ENCODE results near the gene ZNF619. TPM values are rescaled to one million over a fixed set of nuclear protein-coding genes. Genes with fewer than 3 reads are reported as not detected.

Gene ZNF619
- total RNA-seq, 2 donors from 2014 or later = 1.7 to 3.3 TPM

DNA sequence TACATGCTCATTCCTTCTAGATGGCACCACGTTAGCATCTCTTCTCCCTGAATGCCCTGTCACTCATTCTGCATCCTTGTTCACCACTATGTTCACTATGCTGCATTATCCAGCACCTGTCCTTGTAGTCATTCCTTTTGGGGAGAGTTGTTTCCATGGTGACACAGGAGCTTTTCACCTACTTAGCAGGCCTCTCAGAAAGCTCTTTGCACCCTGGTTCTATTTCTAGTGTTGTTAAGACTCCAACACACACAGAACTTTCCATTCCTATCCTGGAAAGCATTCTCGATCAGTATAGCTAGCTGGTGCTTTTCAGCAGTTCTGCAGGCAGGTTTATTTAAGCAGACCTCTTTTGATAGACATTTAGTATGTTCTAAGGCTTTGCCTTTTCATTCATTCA is 26.5 kb upstream of the ZNF619 start:
- Histone ChIP-seq H3K36me3 (no peaks in the 10 kb centered on the region), H3K27me3 (no peaks in the 10 kb centered on the region), H3K27ac (no peak overlapping the region), H3K9me3 (no peaks in the 10 kb centered on the region), H3K4me3 (no peak overlapping the region), H3K4me1 (peaks cover 0 to 28% of the 10 kb centered on the region in 2 donors)
- no peak for DNase-seq (ENCODE audit: low spot score)
- TF ChIP-seq, protein P1, sequence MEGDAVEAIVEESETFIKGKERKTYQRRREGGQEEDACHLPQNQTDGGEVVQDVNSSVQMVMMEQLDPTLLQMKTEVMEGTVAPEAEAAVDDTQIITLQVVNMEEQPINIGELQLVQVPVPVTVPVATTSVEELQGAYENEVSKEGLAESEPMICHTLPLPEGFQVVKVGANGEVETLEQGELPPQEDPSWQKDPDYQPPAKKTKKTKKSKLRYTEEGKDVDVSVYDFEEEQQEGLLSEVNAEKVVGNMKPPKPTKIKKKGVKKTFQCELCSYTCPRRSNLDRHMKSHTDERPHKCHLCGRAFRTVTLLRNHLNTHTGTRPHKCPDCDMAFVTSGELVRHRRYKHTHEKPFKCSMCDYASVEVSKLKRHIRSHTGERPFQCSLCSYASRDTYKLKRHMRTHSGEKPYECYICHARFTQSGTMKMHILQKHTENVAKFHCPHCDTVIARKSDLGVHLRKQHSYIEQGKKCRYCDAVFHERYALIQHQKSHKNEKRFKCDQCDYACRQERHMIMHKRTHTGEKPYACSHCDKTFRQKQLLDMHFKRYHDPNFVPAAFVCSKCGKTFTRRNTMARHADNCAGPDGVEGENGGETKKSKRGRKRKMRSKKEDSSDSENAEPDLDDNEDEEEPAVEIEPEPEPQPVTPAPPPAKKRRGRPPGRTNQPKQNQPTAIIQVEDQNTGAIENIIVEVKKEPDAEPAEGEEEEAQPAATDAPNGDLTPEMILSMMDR (IDR thresholded peaks at IDR 0.05) = no peak

DNA sequence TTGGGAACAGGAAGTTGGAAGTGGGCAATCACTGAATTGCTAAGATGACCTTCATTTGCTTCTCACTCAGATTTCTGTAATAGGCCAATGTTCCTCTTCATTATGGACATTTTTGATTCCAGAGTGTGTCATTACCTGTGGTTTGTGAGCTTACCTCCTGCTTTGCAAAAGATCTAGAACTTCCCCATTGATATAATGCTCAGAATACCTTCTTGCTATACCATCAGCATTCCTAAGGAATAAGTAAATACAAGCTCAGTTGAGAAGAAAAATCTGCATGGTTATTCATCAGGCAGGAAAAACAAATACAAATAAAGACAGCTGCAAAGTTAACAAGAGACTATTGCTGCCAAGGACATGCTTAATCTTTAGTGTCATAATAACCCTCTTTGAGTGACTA is 25.4 kb upstream of the ZNF619 start:
- no peak overlapping the region for H3K27ac ChIP-seq

GRCh38 chr3:40452057-40452456 is 24.9 kb upstream of the ZNF619 start:
- Histone ChIP-seq H3K36me3 (no peaks in the 10 kb centered on the region), H3K4me3 (no peak overlapping the region), H3K4me1 (peaks cover 0 to 35% of the 10 kb centered on the region in 2 donors), H3K27ac (peak overlapping the region; percentile 96 to 98), H3K9me3 (no peaks in the 10 kb centered on the region), H3K27me3 (no peaks in the 10 kb centered on the region)
- TF ChIP-seq, protein P1 (IDR thresholded peaks at IDR 0.05) = no peak
- DNase-seq (ENCODE audit: low spot score) = no peak

More for the DNA sequence above, 25.4 kb upstream of the ZNF619 start:
- no peak for DNase-seq (ENCODE audit: low spot score)
- H3K4me3 ChIP-seq = no peak overlapping the region
- TF ChIP-seq, protein P1 (IDR thresholded peaks at IDR 0.05) = no peak
- no peaks in the 10 kb centered on the region for H3K27me3 ChIP-seq
- no peaks in the 10 kb centered on the region for H3K9me3 ChIP-seq
- H3K36me3 ChIP-seq = no peaks in the 10 kb centered on the region
- H3K4me1 ChIP-seq = peaks cover 0 to 34% of the 10 kb centered on the region in 2 donors

- no peaks in the 10 kb centered on the region for H3K36me3 ChIP-seq
- H3K4me1 ChIP-seq = peaks cover 0 to 35% of the 10 kb centered on the region in 2 donors
- peak overlapping the region; percentile 96 to 98 for H3K27ac ChIP-seq
- H3K9me3 ChIP-seq = no peaks in the 10 kb centered on the region
- no peaks in the 10 kb centered on the region for H3K27me3 ChIP-seq
- H3K4me3 ChIP-seq = peak overlapping the region; percentile 66 to 75
- TF ChIP-seq, protein P1 (IDR thresholded peaks at IDR 0.05) = no peak
- DNase-seq (ENCODE audit: low spot score) = no peak
These were observed 24.4 kb upstream of the ZNF619 start for GRCh38 chr3:40452562-40452875.

GRCh38 chr3:40452876-40453730 is 23.8 kb upstream of the ZNF619 start:
- TF ChIP-seq, protein P1 (IDR thresholded peaks at IDR 0.05) = no peak
- H3K4me3 ChIP-seq = peak overlapping the region; percentile 66 to 75
- H3K9me3 ChIP-seq = no peaks in the 10 kb centered on the region
- H3K4me1 ChIP-seq = peaks cover 0 to 40% of the 10 kb centered on the region in 2 donors
- peak; percentile 99 for DNase-seq (ENCODE audit: low spot score)
- H3K27me3 ChIP-seq = no peaks in the 10 kb centered on the region
- H3K36me3 ChIP-seq = no peaks in the 10 kb centered on the region
- peak overlapping the region; percentile 96 to 98 for H3K27ac ChIP-seq

Measured in right atrium auricular region (tissue), 2 donors.